GM19463 (cell line): ENCODE data around the gene SLC22A15.
"Not testable (repeated sequence)": the region's sequence is repeated elsewhere in the genome, so short reads cannot be mapped to it uniquely, and the experiment has no call there.

Source experiments
- ATAC-seq: cut with Tn5 transposase; IDR thresholded peaks from one replicate; pipeline ENCODE4 v1.9.1; 2021; ENCODE audit warnings: mild to moderate bottlenecking, moderate library complexity; ENCODE audit not compliant: unreplicated experiment

Gene SLC22A15

DNA sequence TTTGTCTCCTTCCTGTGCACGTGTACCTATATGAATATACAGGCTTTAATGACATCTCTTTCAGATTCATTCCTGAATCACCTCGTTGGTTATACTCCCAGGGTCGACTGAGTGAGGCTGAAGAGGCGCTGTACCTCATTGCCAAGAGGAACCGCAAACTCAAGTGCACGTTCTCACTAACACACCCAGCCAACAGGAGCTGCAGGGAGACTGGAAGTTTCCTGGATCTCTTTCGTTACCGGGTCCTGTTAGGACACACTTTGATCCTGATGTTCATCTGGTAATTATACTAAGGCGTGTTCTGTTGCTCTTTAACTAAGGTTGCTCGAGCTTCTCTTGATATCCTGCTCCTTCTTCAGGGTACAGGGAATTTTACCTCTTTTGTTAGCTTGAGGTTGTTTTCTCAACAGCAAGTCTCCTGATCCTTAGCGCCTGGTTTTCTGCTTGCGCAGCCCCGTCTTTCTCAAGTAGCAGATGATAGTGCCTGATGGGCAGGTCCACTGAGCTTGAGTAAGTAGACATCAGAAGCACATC, 55.1 kb downstream of the SLC22A15 start:
- no peak for ATAC-seq

DNA sequence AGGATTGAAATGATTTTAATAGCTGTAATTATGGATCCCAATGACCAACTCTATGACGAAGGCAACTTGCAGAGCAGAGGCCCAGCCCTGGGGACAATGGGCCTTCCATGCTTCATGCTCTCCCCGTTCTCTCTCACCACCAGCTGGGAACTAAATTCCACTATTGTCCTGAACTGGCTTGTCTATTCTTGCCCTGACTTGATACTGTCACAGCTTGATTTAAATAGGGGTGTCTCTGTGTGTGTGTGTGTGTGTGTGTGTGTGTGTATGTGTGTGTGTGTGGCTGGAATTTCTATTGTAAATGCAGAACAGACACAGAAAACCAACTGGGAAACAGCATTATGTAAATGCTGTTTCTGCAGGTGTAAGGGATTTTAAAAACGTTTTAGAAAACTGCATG, 57.0 kb downstream of the SLC22A15 start:
- ATAC-seq, result no peak

DNA sequence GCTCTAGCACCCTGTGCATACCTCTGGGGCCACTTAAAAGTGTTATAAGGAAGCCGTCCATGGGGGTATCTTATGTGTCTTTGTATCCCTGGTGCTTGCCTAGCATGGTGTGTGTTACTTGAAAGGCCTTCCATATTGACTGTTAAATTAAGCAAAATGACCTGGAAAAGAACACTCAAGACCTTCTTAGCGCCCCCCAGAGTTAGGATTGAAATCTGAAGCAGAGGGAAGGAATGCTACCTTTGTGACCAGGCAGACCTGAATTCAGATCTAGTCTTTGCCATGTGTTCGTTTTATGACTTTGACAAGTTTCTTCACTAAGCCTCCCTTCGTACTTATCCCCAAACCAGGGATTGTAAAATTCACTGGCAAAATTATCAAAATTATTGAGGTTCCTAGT, 59.9 kb downstream of the SLC22A15 start:
- ATAC-seq, result no peak

GRCh38 chr1:116038679-116039078, 62.4 kb downstream of the SLC22A15 start:
- ATAC-seq, result no peak

GRCh38 chr1:116044071-116044470, 67.8 kb downstream of the SLC22A15 start:
- ATAC-seq, result no peak

DNA sequence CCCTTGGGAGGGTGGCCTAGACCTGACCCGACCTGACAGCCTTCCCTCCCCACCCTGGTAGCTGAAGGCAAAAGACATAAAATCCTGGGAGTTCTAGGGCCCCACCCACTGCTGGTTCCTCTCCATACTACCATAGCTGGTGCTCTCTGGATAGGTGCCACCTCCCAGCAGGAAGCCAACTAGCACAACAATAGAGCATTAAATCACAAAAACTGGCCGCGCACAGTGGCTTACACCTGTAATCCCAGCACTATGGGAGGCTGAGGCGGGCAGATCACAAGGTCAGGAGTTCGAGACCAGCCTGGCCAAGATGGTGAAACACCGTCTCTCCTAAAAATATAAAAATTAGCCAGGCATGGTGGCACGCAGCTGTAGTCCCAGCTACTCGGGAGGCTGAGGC, 70.6 kb downstream of the SLC22A15 start:
- ATAC-seq, result not testable (repeated sequence)

- not testable (repeated sequence) for ATAC-seq
These were observed 75.6 kb downstream of the SLC22A15 start for GRCh38 chr1:116051896-116052295.

DNA sequence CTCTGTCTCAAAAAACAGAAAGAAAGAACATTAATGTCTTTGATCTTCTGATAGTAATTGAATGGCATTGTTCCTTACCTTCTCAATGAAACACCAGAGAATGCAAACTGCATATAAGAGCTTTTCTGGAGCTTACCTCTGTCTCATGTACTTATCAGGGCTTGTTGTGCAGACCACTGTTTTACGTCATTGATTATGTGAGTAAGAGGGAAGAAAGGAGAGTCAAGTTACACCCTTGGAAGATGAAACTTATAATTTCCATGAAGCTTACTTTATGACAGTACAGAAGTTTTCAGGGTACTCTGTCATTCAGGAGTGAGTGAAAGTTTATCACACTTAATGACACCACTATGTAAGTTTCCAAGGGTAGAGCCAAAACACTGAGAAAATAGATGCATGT, 85.9 kb downstream of the SLC22A15 start:
- no peak for ATAC-seq

DNA sequence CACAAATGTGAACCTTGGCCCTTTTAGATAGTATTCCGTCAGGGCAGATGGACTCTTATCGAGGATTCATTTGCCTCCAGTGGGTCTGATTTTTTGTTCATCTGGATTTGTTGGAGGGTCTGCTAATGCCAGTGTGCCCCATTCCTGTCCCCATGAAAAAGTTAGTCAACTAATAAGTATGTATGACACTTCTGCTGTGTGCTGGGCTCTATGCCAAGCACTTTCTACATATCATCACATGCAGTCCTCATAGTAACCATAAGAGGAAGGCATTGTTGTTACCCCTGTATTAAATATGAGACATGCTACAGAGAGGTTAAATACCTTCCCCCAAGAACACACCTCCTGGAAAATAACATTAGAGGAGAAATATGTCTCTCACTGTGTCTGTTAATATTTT, 88.3 kb downstream of the SLC22A15 start:
- ATAC-seq, result no peak

GRCh38 chr1:116066868-116067565, 90.7 kb downstream of the SLC22A15 start:
- no peak for ATAC-seq

GRCh38 chr1:116067566-116067890, 91.2 kb downstream of the SLC22A15 start:
- ATAC-seq, result no peak

GRCh38 chr1:116075575-116075974, 99.3 kb downstream of the SLC22A15 start:
- ATAC-seq, result no peak

DNA sequence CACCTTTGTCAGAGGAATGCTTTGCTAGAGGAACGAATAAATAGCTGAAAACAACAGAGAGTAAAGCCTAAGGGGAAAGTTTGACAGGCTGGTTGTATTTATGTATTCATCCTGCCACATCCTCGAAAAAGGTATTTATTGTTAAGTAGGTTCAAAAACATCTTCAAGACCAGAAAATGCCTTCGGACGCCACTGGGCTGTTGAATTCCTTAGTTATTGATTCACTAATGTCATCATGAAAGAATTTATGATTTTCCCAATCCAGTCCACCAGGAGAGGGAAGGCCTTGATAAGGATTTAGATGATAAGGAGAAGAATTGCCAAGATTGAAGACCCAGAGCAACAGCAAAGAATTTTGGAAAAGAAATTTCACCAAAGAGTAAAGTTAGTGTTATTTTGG, 99.7 kb downstream of the SLC22A15 start:
- no peak for ATAC-seq

- ATAC-seq, result no peak
These were observed 100.5 kb downstream of the SLC22A15 start for GRCh38 chr1:116076831-116077230.

DNA sequence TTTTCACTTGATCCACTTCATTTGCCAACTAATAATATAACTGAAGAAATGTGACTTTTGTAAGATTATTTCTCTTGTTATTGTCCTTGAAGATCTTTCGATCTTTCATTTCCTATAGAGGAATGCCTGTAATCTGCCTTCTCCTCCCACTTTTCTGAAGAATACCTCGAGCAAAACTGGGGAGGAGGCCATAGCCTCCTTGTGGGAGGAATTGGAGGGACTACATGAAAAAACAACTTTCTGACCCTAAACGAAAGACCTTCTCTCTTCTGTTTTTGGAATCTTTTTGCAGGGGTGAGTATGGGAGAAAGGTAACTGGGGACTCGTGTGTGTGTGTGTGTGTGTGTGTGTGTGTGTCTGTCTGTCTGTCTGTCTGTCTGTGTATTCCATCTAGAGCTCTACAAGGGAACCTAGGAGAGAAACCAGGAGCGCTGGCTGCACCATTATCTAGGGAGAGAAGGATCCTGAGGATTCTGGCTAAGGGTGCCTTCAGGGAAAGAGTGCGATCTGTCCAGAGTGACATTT, 102.4 kb downstream of the SLC22A15 start:
- ATAC-seq, result no peak

- no peak for ATAC-seq
These were observed 111.3 kb downstream of the SLC22A15 start for GRCh38 chr1:116087628-116088027.

DNA sequence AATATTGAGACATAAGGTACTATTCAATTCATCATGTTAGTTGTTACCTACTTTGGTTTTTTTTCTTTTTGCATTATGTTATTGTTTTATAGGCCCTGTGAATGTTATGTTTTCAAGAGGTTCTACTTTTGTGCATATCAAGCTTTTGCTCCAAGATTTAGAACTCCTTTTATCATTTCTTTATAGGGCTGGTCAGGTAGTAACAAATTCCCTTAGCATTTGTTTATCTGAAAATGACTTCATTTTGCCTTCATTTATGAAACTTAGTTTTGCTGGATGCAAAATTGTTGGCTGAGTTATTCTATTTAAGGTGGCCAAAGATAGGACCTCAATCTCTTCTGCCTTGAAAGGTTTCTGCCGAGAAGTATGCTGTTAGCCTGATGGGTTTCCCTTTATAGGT, 113.6 kb downstream of the SLC22A15 start:
- no peak for ATAC-seq

DNA sequence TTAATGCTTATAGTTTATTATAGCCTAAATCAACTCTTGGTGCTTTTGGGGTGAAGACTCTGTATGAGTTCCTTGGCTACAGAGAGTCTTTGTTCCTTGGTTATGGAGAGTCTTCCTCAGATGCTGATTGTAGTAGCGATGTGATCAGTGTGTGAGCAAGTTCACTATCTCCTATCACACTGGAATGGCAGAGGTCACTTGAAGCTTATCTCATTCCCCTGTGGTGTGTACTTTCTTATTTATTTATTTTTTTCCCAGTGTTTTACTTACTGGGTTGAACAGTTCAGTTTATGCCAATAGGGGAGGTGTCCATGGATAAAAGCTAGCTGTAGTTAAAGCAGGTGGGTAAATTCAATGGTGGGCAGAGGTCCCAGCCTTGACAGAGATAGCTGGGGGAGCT, 114.8 kb downstream of the SLC22A15 start:
- no peak for ATAC-seq

DNA sequence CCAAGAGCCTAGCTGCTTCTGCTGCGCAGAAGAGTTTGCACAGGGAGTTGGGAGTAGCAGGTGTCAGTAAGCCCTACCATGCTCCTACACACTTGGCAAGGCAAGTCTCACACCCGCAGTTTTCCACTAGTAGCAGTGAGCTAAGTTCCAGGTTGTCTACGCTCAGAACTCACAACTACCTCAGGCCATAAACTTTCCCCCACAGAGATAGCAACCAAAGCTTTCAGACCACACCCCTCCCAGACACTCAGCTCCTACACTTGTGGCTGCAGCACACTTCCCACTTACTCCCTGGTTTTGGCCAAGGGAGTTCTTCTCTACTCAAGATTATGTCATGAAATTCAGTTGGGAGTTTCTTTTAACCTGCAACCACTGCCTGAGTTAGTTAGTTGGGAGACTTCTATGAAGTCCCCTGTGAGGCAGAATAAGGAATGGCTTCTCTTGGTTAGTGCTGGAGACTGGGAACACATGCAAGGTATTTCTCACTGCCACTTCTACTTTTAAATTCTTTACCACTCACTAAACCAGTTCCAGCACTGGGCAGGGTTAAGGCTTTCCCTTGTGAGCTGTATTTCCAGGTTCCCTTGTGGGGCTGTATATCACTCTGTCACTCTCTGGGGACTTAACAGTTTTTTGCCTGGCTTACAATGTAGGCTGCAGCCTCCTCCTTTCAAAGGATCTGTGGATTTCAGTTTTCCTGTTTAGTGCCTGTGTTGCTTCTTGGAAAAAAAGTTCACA, 116.6 kb downstream of the SLC22A15 start:
- no peak for ATAC-seq

- ATAC-seq, result no peak
These were observed 118.7 kb downstream of the SLC22A15 start for GRCh38 chr1:116095027-116095426.

GRCh38 chr1:116096013-116096618, 119.8 kb downstream of the SLC22A15 start:
- no peak for ATAC-seq

GRCh38 chr1:116097626-116098025, 121.3 kb downstream of the SLC22A15 start:
- ATAC-seq, result no peak
